GM12801 (cell line): Measurements from ENCODE around the gene PPP3CA.

Experiments used
- TF ChIP-seq, protein P1 (sequence below): IDR thresholded peaks from one replicate; pipeline ENCODE4 v1.5.1; 2011; ENCODE audit warnings: control low read depth; ENCODE audit not compliant: insufficient read length; ENCODE audit errors: extremely low read depth

PPP3CA gene

GRCh38 chr4:101355767-101356702, 8.7 kb upstream of the PPP3CA start:
- TF ChIP-seq, protein P1, sequence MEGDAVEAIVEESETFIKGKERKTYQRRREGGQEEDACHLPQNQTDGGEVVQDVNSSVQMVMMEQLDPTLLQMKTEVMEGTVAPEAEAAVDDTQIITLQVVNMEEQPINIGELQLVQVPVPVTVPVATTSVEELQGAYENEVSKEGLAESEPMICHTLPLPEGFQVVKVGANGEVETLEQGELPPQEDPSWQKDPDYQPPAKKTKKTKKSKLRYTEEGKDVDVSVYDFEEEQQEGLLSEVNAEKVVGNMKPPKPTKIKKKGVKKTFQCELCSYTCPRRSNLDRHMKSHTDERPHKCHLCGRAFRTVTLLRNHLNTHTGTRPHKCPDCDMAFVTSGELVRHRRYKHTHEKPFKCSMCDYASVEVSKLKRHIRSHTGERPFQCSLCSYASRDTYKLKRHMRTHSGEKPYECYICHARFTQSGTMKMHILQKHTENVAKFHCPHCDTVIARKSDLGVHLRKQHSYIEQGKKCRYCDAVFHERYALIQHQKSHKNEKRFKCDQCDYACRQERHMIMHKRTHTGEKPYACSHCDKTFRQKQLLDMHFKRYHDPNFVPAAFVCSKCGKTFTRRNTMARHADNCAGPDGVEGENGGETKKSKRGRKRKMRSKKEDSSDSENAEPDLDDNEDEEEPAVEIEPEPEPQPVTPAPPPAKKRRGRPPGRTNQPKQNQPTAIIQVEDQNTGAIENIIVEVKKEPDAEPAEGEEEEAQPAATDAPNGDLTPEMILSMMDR = no peak

GRCh38 chr4:101355246-101355645, 7.9 kb upstream of the PPP3CA start:
- TF ChIP-seq, protein P1 = no peak

DNA sequence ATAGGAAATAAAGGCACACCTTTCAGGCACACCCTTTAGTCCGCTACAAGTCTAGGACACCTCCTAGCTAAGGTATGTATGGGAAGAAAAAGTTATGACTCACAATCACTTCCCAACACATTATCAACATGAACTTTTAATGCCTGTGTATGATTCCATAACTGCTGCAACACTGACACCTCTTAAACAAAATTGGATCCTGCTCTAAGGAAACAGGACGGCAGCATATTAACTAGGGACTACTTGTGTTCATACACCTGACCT, 2.4 kb upstream of the PPP3CA start:
- TF ChIP-seq, protein P1 = no peak

DNA sequence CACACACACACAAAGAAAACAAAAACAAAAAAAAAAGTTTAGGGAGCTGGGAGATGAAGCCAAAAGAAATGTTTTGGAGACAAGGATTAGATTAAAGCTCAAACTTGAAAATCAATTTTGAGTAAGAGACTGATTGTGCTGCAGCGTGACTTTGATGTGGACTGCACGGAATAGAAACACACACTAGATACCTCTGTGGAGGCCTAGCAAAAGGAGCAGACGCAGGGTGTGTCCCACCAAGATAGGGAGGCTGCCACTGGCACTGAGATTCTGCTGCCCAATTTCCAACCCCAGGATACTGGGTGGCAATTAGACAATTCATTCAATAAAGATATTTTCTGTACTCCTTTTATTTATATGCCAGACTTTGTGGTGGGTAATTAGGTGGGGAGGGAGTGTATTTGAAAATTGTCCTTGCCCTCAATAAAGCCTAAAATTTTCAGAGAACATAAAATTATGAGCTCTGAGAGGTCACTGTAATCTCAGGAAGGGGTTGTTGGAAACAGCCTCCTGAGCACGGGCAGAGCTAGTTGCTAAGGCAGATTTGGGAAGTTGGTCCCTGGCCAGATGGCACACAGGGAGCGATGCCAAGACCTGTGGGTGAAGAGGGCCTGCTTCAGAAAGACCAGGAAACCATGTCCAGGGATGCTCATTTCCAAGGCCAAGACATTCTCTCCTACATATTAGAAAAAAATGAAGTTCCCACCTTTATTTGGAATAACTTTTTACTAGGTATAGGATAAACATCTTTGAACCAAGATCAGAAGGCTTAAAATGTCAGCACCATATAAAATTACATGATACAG, 1.9 kb upstream of the PPP3CA start:
- TF ChIP-seq, protein P1 = no peak

DNA sequence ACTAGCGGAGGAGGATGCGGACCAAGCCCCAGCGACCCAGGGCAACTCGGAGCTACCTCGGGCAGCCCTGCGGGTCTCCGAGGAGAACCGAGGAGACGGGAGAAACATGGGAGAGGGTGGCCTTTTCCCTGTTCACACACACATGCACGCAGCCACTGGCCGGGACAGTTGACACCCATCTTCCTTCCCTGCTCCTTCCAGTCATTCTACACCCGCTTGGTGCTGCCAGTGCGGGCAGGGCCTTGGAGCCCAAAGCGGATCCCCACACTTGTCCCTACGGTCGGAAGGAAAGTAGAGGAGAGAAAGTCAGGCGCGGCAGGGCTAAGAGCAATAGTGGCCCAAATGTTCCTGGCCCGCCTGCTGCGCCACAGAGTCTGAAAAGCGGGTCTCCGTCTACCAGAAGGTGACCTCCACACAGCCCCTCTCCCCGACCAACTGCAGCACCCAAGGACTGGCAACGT, 1.1 kb upstream of the PPP3CA start:
- TF ChIP-seq, protein P1 = no peak

- TF ChIP-seq, protein P1 = no peak
Measured at GRCh38 chr4:101347557-101348366, 436 bp upstream of the PPP3CA start.
